Cardiac muscle cell (in vitro differentiated cells and primary cell): ENCODE measurements around the gene SLC6A4. TPM values are rescaled to one million over a fixed set of nuclear protein-coding genes. Genes with fewer than 3 reads are reported as not detected.
A peak's percentile ranks its signal among the peaks of the same experiment; 100 is the strongest.

ENCODE experiments used
- DNase-seq, 2 donors: peaks; one replicate each; pipeline versions ENCODE4 v3.0.0 to v3.0.0-alpha.2; 2010 to 2017; ENCODE audit warnings: low read depth in 1 of 2, low spot score in 1 of 2
- H3K27ac ChIP-seq: fragments of 200-600 bp; sonication (generic); 2 replicates; pipeline ENCODE4 v1.5.1; 2016
- H3K27me3 ChIP-seq: fragments of 200-600 bp; sonication (generic); 2 replicates; pipeline ENCODE4 v1.6.0; 2016; ENCODE audit warnings: control low read depth
- H3K36me3 ChIP-seq: fragments of 200-600 bp; sonication (generic); 2 replicates; pipeline ENCODE4 v1.5.1; 2016; ENCODE audit warnings: control low read depth
- H3K4me1 ChIP-seq: fragments of 200-600 bp; sonication (generic); 2 replicates; pipeline ENCODE4 v1.8.1; 2017; ENCODE audit warnings: low read depth, mild to moderate bottlenecking, mixed run types
- H3K4me3 ChIP-seq: fragments of 200-600 bp; sonication (generic); 2 replicates; pipeline ENCODE4 v1.5.1; 2016; ENCODE audit warnings: mild to moderate bottlenecking
- H3K9me3 ChIP-seq: fragments of 200-600 bp; sonication (generic); 2 replicates; pipeline ENCODE4 v1.5.1; 2017; ENCODE audit warnings: low read depth, mild to moderate bottlenecking, control low read depth
- CTCF ChIP-seq: IDR thresholded peaks from 2 replicates; pipeline ENCODE4 v1.5.1; 2012; ENCODE audit warnings: low read depth, mild to moderate bottlenecking, low read length
- polyA plus RNA-seq: library from polyadenylated mRNA; unstranded; fragments of >200 nt; fragmentation: Nextera tagmentation; extraction: Ambion mirVana; gene quantifications from 2 replicates; pipeline ENCODE4 v1.2.1, GENCODE V29; 2016
- total RNA-seq: library from RNA; depleted of rRNA; stranded (reverse); fragments of >200 nt; gene quantifications from 2 replicates; pipeline ENCODE4 v1.2.3, GENCODE V29; 2016

Gene SLC6A4
- total and polyA plus RNA-seq, 2 experiments from 2014 or later, result 0.36 TPM; not detected in 1

- Histone ChIP-seq H3K27ac (no peak overlapping the region), H3K4me3 (no peak overlapping the region), H3K4me1 (no peaks in the 10 kb centered on the region), H3K9me3 (no peaks in the 10 kb centered on the region), H3K36me3 (no peaks in the 10 kb centered on the region), H3K27me3 (no peaks in the 10 kb centered on the region)
- TF ChIP-seq CTCF, result no peak
- no peak for DNase-seq
Observed at GRCh38 chr17:30196504-30196903, 39.0 kb downstream of the SLC6A4 start.

GRCh38 chr17:30191072-30191471 is 44.4 kb downstream of the SLC6A4 start:
- H3K36me3 ChIP-seq, result no peaks in the 10 kb centered on the region
- no peaks in the 10 kb centered on the region for H3K27me3 ChIP-seq
- H3K27ac ChIP-seq, result no peak overlapping the region
- H3K4me3 ChIP-seq, result no peak overlapping the region
- H3K9me3 ChIP-seq, result no peaks in the 10 kb centered on the region
- DNase-seq, result no peak
- no peaks in the 10 kb centered on the region for H3K4me1 ChIP-seq
- no peak for TF ChIP-seq CTCF

DNA sequence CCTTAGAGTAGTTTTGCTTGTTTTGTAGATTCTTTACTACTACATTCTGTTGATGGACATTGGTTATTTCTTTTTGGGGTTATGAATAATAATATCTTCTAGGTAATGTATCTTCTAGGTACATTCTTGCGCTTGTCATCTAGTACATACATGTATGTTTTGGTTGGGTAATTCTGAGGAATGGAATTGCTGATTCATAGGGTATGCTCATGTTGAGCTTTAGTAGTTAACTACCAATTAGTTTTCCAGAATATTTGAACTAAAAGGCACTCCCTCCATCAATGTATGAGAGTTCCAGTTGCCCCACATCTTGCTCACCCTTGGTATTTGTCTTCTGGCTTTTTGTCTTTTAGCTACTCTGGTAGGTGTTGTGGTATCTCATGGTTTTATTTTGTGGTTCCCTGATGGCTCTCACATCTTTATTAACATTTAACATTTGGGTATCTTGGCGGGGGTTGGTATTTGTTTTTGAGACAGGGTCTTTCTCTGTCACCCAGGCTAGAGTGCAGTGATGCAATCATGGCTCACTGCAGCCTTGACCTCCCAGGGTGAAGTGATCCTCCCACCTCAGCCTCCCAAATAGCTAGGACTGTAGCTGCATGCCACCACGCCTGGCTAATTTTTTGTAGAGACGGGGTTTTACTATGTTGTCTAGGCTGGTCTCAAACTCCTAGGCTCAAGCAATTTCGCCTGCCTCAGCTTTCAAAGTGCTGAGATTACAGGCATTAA is 47.1 kb downstream of the SLC6A4 start:
- DNase-seq, result no peak
- H3K36me3 ChIP-seq, result peaks cover 5% of the 10 kb centered on the region
- H3K9me3 ChIP-seq, result no peaks in the 10 kb centered on the region
- no peak overlapping the region for H3K4me3 ChIP-seq
- H3K27ac ChIP-seq, result peak overlapping the region; percentile 28
- no peaks in the 10 kb centered on the region for H3K4me1 ChIP-seq
- H3K27me3 ChIP-seq, result no peaks in the 10 kb centered on the region
- TF ChIP-seq CTCF, result no peak

DNA sequence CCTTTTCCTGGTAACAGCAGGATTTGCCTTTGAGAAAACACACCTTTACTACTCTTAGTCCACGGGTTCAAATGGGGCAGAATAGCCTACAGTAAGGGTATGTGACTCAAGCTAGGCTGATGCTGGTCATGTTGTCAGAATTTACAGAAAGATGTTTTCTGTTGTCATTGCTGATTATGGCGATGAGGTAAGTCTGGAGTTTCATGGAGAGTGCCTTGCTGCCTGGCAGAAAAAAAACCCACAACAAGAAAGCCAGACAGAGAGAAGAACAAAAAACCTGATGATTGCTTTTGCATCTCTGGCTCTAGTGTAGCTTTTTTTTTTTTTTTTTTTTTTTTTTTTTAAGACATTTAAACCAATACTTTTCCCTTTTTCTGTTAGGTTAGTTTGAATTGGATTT is 47.9 kb downstream of the SLC6A4 start:
- H3K4me1 ChIP-seq, result no peaks in the 10 kb centered on the region
- no peak overlapping the region for H3K27ac ChIP-seq
- H3K4me3 ChIP-seq, result no peak overlapping the region
- TF ChIP-seq CTCF, result no peak
- H3K9me3 ChIP-seq, result no peaks in the 10 kb centered on the region
- DNase-seq, result no peak
- no peaks in the 10 kb centered on the region for H3K27me3 ChIP-seq
- peaks cover 6% of the 10 kb centered on the region for H3K36me3 ChIP-seq

DNA sequence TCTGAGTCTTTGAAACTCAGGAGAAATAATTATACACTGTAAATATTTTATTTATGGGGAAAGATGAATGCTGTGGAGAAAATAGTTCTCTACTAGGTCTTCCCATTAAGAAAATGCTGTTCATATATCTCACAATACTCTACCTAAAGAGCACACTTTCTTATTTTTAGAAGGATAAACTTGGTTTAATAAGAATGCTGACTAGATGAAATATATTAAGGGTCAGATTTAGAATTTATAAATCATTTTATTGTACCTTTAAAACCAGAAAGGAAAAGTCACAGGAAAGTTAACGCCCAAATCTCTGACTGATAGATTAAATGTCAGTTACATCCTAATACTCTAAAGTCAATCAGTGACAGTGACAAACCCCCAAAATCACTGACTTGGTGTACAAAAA is 48.7 kb downstream of the SLC6A4 start:
- no peak for TF ChIP-seq CTCF
- Histone ChIP-seq H3K4me1 (no peaks in the 10 kb centered on the region), H3K27ac (no peak overlapping the region), H3K9me3 (no peaks in the 10 kb centered on the region), H3K36me3 (peaks cover 12% of the 10 kb centered on the region), H3K27me3 (no peaks in the 10 kb centered on the region), H3K4me3 (no peak overlapping the region)
- DNase-seq, result no peak
